Measurements from ENCODE around the gene MMP15. TPM values are rescaled to one million over a fixed set of nuclear protein-coding genes. Genes with fewer than 3 reads are reported as not detected.
"Not testable (repeated sequence)": the region's sequence is repeated elsewhere in the genome, so short reads cannot be mapped to it uniquely, and the experiment has no call there.

MMP15 gene
- total and polyA plus RNA-seq, 12 donors, result 24.4 to 88.4 (median 58.1) TPM

- H3K27me3 ChIP-seq, result no peaks in the 10 kb centered on the region
- no peak for TF ChIP-seq CTCF (IDR thresholded peaks at IDR 0.05)
- H3K9me3 ChIP-seq, result no peaks in the 10 kb centered on the region
- DNase-seq (no peak), ATAC-seq (no peak)
- peak overlapping the region; percentile 57 to 97 (median 72) for H3K4me3 ChIP-seq
- peaks cover 6 to 53% (median 33%) of the 10 kb centered on the region in 9 donors for H3K4me1 ChIP-seq
- H3K36me3 ChIP-seq, result peaks cover 0 to 54% (median 15%) of the 10 kb centered on the region in 9 donors
- 37 to 39% methylated on average over 10 of the region's 10 CpGs for WGBS, 2 donors
- intact Hi-C loops (cut with DNase I), result loop anchor here in 8 of 10 donors (2.0 to 10.0 kb wide), 13 partner anchors 95 to 427 kb away; partner anchors contain the start of gene KIFC3 (in 2 of the 8)
- peak overlapping the region in 9 of 10 donors; percentile 86 to 97 (median 93) for H3K27ac ChIP-seq
These were observed 23.7 kb upstream of the MMP15 start for GRCh38 chr16:58001781-58002415.

- intact Hi-C loops (cut with DNase I), result loop anchor here in 6 of 10 donors (2.0 to 10.0 kb wide), 8 partner anchors 100 to 428 kb away; partner anchors contain the start of gene KIFC3 (in 1 of the 6)
- Histone ChIP-seq H3K9me3 (no peaks in the 10 kb centered on the region), H3K4me3 (no peak overlapping the region), H3K27me3 (no peaks in the 10 kb centered on the region), H3K27ac (no peak overlapping the region), H3K4me1 (peaks cover 6 to 53% (median 33%) of the 10 kb centered on the region in 9 donors), H3K36me3 (peaks cover 0 to 54% (median 10%) of the 10 kb centered on the region in 9 donors)
- no peak for TF ChIP-seq CTCF (IDR thresholded peaks at IDR 0.05)
- ATAC-seq, result no peak
- no peak for DNase-seq
- 79 to 84% methylated on average over 9 of the region's 9 CpGs for WGBS, 2 donors
These were observed 23.1 kb upstream of the MMP15 start for GRCh38 chr16:58002416-58002800.

GRCh38 chr16:58002936-58003335 lies 22.6 kb upstream of the MMP15 start:
- intact Hi-C loops (cut with DNase I), result loop anchor here in 6 of 10 donors (2.0 to 10.0 kb wide), 8 partner anchors 101 to 428 kb away; partner anchors contain the start of gene KIFC3 (in 1 of the 6)
- Histone ChIP-seq H3K4me3 (no peak overlapping the region), H3K27ac (no peak overlapping the region), H3K27me3 (no peaks in the 10 kb centered on the region), H3K9me3 (no peaks in the 10 kb centered on the region), H3K36me3 (peaks cover 0 to 53% (median 7%) of the 10 kb centered on the region in 9 donors), H3K4me1 (peaks cover 6 to 49% (median 31%) of the 10 kb centered on the region in 9 donors)
- no peak for ATAC-seq
- no peak for DNase-seq
- no peak for TF ChIP-seq CTCF (IDR thresholded peaks at IDR 0.05)
- 98% methylated on average over 5 of the region's 5 CpGs for WGBS, 2 donors

- WGBS, 2 donors, result 62 to 72% methylated on average over 12 of the region's 12 CpGs
- peak overlapping the region in 5 of 10 donors; percentile 31 to 68 (median 55) for H3K27ac ChIP-seq
- DNase-seq, result peak; percentile 38 to 66
These were observed 20.8 kb upstream of the MMP15 start for GRCh38 chr16:58004736-58005135.

More at GRCh38 chr16:58004736-58005135, 20.8 kb upstream of the MMP15 start:
- H3K9me3 ChIP-seq, H3K27me3 ChIP-seq: not testable (repeated sequence)
- peaks cover 2 to 31% (median 16%) of the 10 kb centered on the region in 9 donors for H3K4me1 ChIP-seq
- H3K36me3 ChIP-seq, result peaks cover 0 to 60% (median 5%) of the 10 kb centered on the region in 9 donors
- H3K4me3 ChIP-seq, result peak overlapping the region in 1 of 10 donors; percentile 18
- intact Hi-C loops (cut with DNase I), result loop anchor here in 7 of 10 donors (5.0 to 10.0 kb wide), 7 partner anchors 102 to 430 kb away; partner anchors contain the start of gene KIFC3 (in 1 of the 7)
- ATAC-seq, result peak in 1 of 8 donors; percentile 27
